Measurements from ENCODE around the gene MYOF.

The MYOF gene

GRCh38 chr10:93379731-93380575, 102.2 kb downstream of the MYOF start:
- no peak overlapping the region for H3K4me3 ChIP-seq (ENCODE audit: low read depth, low read length)
- in situ Hi-C loops (cut with HindIII; ENCODE audit: low sequenced_read_pairs) = no loop called here
- peak; percentile 91 for DNase-seq (ENCODE audit: low read depth, low spot score)
- TF ChIP-seq, protein P1, sequence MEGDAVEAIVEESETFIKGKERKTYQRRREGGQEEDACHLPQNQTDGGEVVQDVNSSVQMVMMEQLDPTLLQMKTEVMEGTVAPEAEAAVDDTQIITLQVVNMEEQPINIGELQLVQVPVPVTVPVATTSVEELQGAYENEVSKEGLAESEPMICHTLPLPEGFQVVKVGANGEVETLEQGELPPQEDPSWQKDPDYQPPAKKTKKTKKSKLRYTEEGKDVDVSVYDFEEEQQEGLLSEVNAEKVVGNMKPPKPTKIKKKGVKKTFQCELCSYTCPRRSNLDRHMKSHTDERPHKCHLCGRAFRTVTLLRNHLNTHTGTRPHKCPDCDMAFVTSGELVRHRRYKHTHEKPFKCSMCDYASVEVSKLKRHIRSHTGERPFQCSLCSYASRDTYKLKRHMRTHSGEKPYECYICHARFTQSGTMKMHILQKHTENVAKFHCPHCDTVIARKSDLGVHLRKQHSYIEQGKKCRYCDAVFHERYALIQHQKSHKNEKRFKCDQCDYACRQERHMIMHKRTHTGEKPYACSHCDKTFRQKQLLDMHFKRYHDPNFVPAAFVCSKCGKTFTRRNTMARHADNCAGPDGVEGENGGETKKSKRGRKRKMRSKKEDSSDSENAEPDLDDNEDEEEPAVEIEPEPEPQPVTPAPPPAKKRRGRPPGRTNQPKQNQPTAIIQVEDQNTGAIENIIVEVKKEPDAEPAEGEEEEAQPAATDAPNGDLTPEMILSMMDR (IDR thresholded peaks at IDR 0.05; ENCODE audit: low read depth, low read length) = no peak

GRCh38 chr10:93378997-93379730, 103.0 kb downstream of the MYOF start:
- TF ChIP-seq, protein P1 (IDR thresholded peaks at IDR 0.05; ENCODE audit: low read depth, low read length) = no peak
- no peak for DNase-seq (ENCODE audit: low read depth, low spot score)
- H3K4me3 ChIP-seq (ENCODE audit: low read depth, low read length) = no peak overlapping the region
- in situ Hi-C loops (cut with HindIII; ENCODE audit: low sequenced_read_pairs) = no loop called here

DNA sequence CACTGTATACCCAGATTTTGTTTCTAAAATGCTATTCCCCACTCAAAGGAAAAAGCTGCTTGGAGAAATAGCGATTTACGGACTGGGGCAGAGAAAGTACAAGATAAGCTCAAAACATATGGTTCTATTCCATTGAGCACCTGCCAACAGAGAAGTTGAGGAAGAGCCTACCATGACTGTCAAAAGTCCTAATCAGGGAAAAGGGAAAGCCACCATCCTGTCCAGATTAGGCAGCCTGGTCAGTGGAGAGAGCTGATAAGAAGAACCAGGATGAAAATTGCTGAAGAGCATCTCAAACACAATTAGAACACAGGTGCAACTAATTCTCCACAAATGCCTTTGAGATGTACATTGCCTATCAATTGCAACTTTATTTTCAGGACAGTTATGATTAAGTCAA, 104.1 kb downstream of the MYOF start:
- DNase-seq (ENCODE audit: low read depth, low spot score) = no peak
- H3K4me3 ChIP-seq (ENCODE audit: low read depth, low read length) = no peak overlapping the region
- TF ChIP-seq, protein P1 (IDR thresholded peaks at IDR 0.05; ENCODE audit: low read depth, low read length) = no peak
- in situ Hi-C loops (cut with HindIII; ENCODE audit: low sequenced_read_pairs) = no loop called here

DNA sequence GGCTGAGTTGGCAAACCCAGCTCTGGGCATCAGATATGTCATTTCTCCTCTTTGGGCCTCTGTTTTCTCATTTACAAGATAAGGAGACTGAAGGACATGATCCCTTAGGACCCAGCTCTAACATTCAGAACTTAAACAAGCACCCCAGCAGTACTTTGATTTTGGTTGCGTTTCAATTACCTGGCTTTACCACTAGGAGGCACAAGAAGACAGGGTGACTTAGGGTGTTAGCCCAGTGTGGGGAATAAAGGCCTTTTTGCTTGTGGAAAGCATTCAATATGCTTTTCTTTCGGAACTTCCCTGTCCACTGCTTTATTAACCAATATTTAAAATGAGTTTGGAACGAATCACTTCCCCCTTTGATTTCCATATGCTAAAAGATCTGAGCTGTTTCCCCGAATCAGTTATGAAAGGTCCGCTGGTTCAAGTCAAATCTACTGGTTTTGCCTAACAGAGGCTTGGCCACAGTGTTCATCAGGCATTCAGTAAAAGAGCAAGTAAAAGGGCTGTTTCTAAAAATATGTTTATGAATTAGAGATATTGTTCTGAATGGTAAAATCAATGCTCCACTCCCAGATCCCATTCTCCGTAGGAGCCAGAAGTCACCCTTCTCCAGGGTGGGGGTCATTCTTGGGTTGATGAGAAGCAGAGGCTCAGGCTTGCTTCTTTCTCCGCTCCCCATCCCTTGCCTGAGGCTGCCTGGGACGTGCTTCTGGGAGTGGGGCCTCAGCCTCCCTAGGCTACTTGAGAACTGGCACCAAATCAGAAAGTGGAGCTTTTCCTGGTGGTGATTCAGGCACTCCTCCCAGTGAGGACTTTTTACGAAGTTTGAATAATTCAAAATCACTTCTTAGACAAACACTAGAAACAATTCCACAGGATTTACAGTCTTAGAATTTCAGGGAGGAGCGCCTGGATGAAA, 105.5 kb downstream of the MYOF start:
- H3K4me3 ChIP-seq (ENCODE audit: low read depth, low read length) = no peak overlapping the region
- TF ChIP-seq, protein P1 (IDR thresholded peaks at IDR 0.05; ENCODE audit: low read depth, low read length) = peak; percentile 84
- DNase-seq (ENCODE audit: low read depth, low spot score) = peak; percentile 89
- in situ Hi-C loops (cut with HindIII; ENCODE audit: low sequenced_read_pairs) = no loop called here

DNA sequence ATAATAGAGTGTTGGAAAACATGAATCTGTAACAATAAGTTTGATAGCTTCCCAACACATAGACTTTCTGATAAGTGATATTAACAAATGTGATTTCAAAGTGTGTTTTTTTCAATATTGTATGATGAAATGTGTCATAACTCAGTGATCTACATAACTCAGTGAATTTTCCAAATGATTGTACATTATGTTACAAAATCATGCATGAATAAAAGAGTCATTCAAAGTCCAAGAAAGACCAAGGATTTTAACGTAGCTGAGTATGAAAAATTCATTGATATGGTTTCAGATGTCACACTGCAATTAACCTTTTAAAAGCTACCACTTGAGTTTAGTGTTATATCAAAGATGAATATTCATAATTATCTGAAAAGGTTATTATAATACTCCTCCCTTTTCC, 111.2 kb downstream of the MYOF start:
- DNase-seq (ENCODE audit: low read depth, low spot score) = no peak
- in situ Hi-C loops (cut with HindIII; ENCODE audit: low sequenced_read_pairs) = no loop called here
- no peak overlapping the region for H3K4me3 ChIP-seq (ENCODE audit: low read depth, low read length)
- TF ChIP-seq, protein P1 (IDR thresholded peaks at IDR 0.05; ENCODE audit: low read depth, low read length) = no peak

DNA sequence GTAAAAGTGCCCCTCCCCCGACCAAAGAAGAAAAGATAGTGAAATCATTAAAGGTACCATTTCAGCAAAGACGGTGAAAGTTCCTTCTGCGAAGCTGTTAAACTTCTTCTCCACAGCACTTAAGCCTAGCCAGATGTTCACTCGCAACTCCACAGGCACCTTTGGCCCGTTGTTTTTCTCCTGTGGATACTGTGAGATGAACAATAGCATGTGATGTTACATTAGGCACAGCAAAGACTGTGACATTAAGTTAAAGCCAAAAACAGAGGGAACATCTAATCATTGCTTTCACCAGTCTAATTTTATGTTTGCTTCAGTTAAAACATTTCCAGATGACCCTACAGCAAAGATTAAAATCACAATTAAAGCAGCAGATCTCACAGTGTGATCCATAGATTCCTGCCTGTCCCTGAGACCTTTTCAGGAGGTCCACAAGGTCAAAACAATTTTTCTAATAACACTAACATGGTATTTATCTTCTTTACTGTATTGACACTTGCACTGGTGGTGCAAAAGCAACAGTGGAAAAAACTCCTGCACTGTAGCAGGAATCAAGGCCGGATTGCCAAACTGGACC, 112.5 kb downstream of the MYOF start:
- in situ Hi-C loops (cut with HindIII; ENCODE audit: low sequenced_read_pairs) = no loop called here
- TF ChIP-seq, protein P1 (IDR thresholded peaks at IDR 0.05; ENCODE audit: low read depth, low read length) = no peak
- no peak overlapping the region for H3K4me3 ChIP-seq (ENCODE audit: low read depth, low read length)
- DNase-seq (ENCODE audit: low read depth, low spot score) = no peak

All from astrocyte of the spinal cord (primary cell).